ENCODE results near the gene ARL2BP. TPM values are rescaled to one million over a fixed set of nuclear protein-coding genes. Genes with fewer than 3 reads are reported as not detected.
A peak's percentile ranks its signal among the peaks of the same experiment; 100 is the strongest.

The ARL2BP gene
- total and polyA plus RNA-seq, 9 of the 15 experiments (the other 6 are each of a cell fraction or from before 2014, with no cell fraction given), result 16.7 to 41.8 (median 27.2) TPM

DNA sequence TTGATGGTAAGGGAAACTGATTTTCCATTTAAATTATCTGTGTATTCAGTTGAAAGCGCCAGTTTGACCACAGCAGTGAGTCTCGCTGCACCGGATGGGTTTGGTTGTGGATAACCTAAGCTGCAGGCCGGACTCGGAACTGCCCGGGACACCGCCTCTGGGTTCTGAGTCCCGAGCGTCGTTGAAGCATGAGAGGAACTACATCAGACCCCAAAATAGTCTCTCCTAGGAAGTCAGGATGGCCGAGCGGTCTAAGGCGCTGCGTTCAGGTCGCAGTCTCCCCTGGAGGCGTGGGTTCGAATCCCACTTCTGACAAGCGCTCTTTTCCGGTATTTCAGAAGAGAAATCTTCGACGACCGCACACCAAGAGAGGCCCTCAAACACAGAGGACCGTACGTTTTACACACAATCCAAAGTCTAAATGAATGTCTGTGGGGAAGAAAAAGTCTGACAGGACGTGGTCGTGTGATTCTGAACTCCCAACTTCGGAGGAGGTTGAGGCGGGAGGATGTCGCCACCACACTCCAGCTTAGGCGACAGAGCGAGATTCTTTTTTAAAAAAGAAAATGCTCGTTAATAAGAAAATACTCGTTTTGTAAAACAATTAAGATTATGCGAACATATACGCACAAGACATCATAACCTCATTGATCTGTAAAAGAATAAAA lies 54.8 kb downstream of the ARL2BP start (continued):
- TF ChIP-seq, protein P1, sequence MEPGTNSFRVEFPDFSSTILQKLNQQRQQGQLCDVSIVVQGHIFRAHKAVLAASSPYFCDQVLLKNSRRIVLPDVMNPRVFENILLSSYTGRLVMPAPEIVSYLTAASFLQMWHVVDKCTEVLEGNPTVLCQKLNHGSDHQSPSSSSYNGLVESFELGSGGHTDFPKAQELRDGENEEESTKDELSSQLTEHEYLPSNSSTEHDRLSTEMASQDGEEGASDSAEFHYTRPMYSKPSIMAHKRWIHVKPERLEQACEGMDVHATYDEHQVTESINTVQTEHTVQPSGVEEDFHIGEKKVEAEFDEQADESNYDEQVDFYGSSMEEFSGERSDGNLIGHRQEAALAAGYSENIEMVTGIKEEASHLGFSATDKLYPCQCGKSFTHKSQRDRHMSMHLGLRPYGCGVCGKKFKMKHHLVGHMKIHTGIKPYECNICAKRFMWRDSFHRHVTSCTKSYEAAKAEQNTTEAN (CRISPR knock-in tag; IDR thresholded peaks at IDR 0.05), result 0 out of 2 replicates have a peak, but pooled peaks have one; percentile 46
- no peak for TF ChIP-seq ATF1 (CRISPR knock-in tag; IDR thresholded peaks at IDR 0.05)
- TF ChIP-seq ATF1 (tag; IDR thresholded peaks at IDR 0.05), result no peak; the same call in none of the 2 replicates
- peak; percentile 95 for TF ChIP-seq MEF2D (tag; conservative IDR thresholded peaks at IDR 0.05; ENCODE audit: low read depth)
- peak; percentile 64; the same call in 1 of the 2 replicates for TF ChIP-seq OTX1 (CRISPR knock-in tag; IDR thresholded peaks at IDR 0.05)
- TF ChIP-seq DNMT1 (IDR thresholded peaks at IDR 0.05), result peak; percentile 98; the same call in 1 of the 2 replicates
- no peak for TF ChIP-seq ZNF197 (CRISPR knock-in tag; IDR thresholded peaks at IDR 0.05; ENCODE audit: low read depth)
- TF ChIP-seq ZNF695 (CRISPR knock-in tag; IDR thresholded peaks at IDR 0.05), result no peak
- no peak for TF ChIP-seq MCM7 (IDR thresholded peaks at IDR 0.05)
- TF ChIP-seq HEY1 (CRISPR knock-in tag; IDR thresholded peaks at IDR 0.05; ENCODE audit: borderline replicate concordance), result 0 out of 2 replicates have a peak, but pooled peaks have one; percentile 19
- TF ChIP-seq SP1 (CRISPR knock-in tag; IDR thresholded peaks at IDR 0.05), result no peak
- TF ChIP-seq ZNF717 (CRISPR knock-in tag; IDR thresholded peaks at IDR 0.05), result 0 out of 2 replicates have a peak, but pooled peaks have one; percentile 76
- TF ChIP-seq GATAD2A (IDR thresholded peaks at IDR 0.05), result no peak
- TF ChIP-seq POLR3A (IDR thresholded peaks at IDR 0.05; ENCODE audit: borderline replicate concordance, extremely low read depth, insufficient read depth, insufficient read length), result peak; percentile 80
- no peak for TF ChIP-seq RBM34 (IDR thresholded peaks at IDR 0.05; ENCODE audit: borderline replicate concordance, insufficient read depth, low read length)
- no peak for TF ChIP-seq MBD2 (IDR thresholded peaks at IDR 0.05; ENCODE audit: borderline replicate concordance, low read depth)
- peak; percentile 93 for TF ChIP-seq MEF2A (IDR thresholded peaks at IDR 0.05; ENCODE audit: control insufficient read depth, low read depth, low read length)
- TF ChIP-seq, protein P2, sequence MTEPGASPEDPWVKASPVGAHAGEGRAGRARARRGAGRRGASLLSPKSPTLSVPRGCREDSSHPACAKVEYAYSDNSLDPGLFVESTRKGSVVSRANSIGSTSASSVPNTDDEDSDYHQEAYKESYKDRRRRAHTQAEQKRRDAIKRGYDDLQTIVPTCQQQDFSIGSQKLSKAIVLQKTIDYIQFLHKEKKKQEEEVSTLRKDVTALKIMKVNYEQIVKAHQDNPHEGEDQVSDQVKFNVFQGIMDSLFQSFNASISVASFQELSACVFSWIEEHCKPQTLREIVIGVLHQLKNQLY (CRISPR knock-in tag; conservative IDR thresholded peaks at IDR 0.05), result no peak
- TF ChIP-seq SRSF7 (optimal IDR thresholded peaks at IDR 0.05; ENCODE audit: low read depth, low read length), result no peak
- TF ChIP-seq ILF3 (IDR thresholded peaks at IDR 0.05; ENCODE audit: borderline replicate concordance), result no peak; the same call in 1 of the 2 replicates
- TF ChIP-seq RBM14 (IDR thresholded peaks at IDR 0.05; ENCODE audit: borderline replicate concordance, insufficient read depth, low read depth, low read length), result no peak
- TF ChIP-seq HMG20A (CRISPR knock-in tag; conservative IDR thresholded peaks at IDR 0.05), result no peak
- 0 out of 2 replicates have a peak, but pooled peaks have one; percentile 58 for TF ChIP-seq ZNF175 (CRISPR knock-in tag; IDR thresholded peaks at IDR 0.05; ENCODE audit: low read depth)
- 0 out of 2 replicates have a peak, but pooled peaks have one; percentile 40 for TF ChIP-seq ZNF12 (CRISPR knock-in tag; IDR thresholded peaks at IDR 0.05)
- TF ChIP-seq, protein P3, sequence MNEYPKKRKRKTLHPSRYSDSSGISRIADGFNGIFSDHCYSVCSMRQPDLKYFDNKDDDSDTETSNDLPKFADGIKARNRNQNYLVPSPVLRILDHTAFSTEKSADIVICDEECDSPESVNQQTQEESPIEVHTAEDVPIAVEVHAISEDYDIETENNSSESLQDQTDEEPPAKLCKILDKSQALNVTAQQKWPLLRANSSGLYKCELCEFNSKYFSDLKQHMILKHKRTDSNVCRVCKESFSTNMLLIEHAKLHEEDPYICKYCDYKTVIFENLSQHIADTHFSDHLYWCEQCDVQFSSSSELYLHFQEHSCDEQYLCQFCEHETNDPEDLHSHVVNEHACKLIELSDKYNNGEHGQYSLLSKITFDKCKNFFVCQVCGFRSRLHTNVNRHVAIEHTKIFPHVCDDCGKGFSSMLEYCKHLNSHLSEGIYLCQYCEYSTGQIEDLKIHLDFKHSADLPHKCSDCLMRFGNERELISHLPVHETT (CRISPR knock-in tag; conservative IDR thresholded peaks at IDR 0.05 in 1 of 2, IDR thresholded peaks at IDR 0.05 in 1 of 2), result 0 out of 4 replicates have a peak, but pooled peaks of 1 of the 2 experiments have one; percentile 55
- no peak for TF ChIP-seq STAT5B (CRISPR knock-in tag; IDR thresholded peaks at IDR 0.05)

All from K562 (cell line).